ENCODE data around the gene CAPN10.

Gene CAPN10

GRCh38 chr2:240589850-240590525 is 3.5 kb downstream of the CAPN10 start:
- DNase-seq (no peak), ATAC-seq (no peak)

- DNase-seq: no peak
- ATAC-seq: no peak
Measured at GRCh38 chr2:240590681-240591111, 4.2 kb downstream of the CAPN10 start.

GRCh38 chr2:240591226-240591625 is 4.7 kb downstream of the CAPN10 start:
- DNase-seq: no peak
- no peak for ATAC-seq

DNA sequence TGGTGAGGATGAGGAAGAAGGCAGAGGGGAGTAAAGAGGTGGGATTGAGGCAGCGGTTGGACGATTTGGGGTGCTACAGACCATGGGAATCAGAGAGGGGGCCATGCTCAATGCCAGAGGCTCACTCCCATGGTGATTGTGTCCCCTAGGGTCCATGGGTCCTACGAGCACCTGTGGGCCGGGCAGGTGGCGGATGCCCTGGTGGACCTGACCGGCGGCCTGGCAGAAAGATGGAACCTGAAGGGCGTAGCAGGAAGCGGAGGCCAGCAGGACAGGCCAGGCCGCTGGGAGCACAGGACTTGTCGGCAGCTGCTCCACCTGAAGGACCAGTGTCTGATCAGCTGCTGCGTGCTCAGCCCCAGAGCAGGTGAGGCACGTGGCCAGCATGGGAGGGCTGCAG is 5.2 kb downstream of the CAPN10 start:
- DNase-seq (no peak), ATAC-seq (no peak)

DNA sequence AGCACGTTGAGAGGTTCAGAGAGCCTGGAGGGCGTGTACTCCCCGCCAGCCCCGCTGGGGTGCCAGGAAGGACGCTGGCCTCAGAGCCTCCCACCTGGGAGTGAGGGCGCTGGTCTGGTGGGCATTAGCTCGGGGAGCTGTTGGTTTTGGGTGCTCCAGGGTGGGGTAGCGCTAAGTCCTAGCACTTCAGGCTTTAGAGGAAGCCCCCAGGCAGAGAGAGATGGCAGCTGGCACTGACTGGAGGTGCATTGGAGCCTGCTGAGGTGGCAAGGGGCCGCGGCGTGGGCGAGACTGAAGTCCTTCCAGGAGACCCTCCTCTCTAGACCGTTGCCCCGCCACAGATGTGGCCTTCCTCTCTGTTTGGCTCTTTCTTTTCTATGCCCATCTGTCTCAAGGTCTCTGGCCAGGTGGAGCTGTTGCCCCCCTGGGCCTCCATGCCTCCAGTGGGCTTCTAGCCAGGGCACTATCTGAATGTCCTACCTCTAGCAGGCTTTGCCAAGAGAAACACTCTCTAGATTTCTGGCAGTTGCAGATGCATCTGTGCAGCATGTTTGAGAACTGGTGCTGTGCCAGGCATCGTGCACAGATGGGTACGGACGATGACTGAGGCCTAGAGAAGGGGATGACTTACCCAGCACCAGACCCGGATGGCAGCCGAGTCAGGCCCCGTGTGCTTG is 6.6 kb downstream of the CAPN10 start:
- ATAC-seq (no peak), DNase-seq (no peak)

DNA sequence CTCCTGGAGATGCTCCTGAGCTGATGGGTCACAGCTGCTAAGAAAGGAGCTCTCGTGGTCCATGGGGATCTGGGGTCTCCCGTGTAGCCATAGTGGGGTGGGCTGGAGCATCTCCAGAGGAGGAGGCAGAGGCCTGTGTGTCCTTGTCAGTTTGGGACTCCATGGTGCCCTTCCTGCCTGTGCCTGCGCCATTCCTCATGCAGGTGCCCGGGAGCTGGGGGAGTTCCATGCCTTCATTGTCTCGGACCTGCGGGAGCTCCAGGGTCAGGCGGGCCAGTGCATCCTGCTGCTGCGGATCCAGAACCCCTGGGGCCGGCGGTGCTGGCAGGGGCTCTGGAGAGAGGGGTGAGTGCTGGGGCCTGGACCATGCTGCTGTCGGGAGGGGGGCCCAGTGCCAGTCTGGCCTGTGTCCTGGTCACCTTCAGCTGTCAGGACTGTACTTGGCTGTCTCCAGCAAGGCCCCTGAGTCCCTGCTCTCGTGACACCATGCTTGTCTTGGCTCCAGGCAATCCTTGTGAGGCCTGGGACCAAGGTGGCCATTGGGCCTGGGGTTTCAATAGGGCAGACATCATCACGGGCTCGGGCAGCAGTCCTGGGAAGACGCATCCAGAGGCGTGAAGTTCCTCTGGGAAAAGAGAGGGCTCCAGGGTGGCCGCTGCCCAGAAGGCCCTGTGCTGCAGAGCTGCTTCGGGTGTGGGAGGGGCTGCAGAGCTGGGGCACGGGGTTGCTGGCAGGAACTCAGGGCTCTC is 7.3 kb downstream of the CAPN10 start:
- ATAC-seq: no peak
- no peak for DNase-seq

DNA sequence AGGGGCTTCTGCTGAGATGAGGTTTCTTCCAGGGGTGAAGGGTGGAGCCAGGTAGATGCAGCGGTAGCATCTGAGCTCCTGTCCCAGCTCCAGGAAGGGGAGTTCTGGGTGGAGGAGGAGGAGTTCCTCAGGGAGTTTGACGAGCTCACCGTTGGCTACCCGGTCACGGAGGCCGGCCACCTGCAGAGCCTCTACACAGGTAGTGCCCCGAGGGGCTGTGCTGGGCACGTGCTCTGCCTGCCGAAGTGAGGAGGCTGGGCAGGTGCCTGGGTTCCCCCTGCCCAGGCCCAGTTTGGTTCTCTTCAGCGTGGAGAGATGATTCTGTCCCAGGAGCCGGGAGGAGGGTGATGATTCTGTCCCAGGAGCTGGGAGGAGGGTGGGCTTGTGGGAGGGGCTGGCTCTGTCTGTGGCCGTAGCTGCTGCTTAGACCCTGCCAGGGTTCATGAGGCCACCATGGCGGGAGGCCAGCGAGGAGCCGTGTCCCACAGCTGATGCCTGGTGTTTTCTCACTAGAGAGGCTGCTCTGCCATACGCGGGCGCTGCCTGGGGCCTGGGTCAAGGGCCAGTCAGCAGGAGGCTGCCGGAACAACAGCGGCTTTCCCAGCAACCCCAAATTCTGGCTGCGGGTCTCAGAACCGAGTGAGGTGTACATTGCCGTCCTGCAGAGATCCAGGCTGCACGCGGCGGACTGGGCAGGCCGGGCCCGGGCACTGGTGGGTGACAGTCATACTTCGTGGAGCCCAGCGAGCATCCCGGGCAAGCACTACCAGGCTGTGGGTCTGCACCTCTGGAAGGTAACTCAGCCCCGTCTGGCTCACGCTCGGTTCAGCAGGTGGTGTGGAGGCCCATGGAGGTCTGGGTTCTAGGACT is 8.2 kb downstream of the CAPN10 start:
- no peak for ATAC-seq
- no peak for DNase-seq

- DNase-seq (peak; percentile 51), ATAC-seq (no peak)
Measured at GRCh38 chr2:240595381-240596079, 9.0 kb downstream of the CAPN10 start.

GRCh38 chr2:240596080-240596460 is 9.5 kb downstream of the CAPN10 start:
- no peak for ATAC-seq

DNA sequence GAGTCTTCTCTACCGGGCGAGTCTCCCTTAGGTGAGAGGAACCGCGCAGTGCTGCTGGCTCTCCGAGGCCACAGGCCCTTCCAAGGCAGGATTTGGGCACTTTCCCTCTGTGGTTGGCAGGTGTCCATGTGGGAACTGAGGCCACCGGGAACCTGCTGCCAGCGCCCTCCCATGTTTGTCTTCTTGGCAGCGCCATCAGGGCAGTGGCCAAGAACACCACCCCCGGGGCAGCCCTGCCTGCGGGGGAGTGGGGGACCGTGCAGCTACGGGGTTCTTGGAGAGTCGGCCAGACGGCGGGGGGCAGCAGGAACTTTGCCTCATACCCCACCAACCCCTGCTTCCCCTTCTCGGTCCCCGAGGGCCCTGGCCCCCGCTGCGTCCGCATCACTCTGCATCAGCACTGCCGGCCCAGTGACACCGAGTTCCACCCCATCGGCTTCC is 10.0 kb downstream of the CAPN10 start:
- DNase-seq: no peak

More at GRCh38 chr2:240596080-240596460, 9.5 kb downstream of the CAPN10 start:
- DNase-seq: no peak

DNA sequence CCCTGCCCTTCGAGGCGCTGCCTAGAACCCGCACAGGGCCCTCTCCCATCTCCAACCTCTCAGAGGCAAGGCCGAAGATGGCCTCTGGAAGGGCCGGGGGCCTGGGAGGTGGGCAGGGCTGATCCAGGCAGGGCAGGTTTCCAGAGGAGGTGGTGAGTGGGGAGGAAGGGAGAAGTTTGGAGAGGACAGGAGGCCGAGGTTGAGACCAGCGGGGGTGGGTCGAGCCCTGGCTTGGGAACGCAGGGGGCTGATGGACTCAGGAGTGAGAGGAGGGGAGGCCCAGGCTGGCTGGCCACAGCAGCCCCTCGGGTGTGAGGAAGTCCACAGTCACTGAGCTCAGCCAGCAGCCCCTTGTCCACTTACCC is 10.5 kb downstream of the CAPN10 start:
- ATAC-seq: no peak
- DNase-seq: no peak

More for the DNA sequence above, 10.0 kb downstream of the CAPN10 start:
- ATAC-seq: no peak

DNA sequence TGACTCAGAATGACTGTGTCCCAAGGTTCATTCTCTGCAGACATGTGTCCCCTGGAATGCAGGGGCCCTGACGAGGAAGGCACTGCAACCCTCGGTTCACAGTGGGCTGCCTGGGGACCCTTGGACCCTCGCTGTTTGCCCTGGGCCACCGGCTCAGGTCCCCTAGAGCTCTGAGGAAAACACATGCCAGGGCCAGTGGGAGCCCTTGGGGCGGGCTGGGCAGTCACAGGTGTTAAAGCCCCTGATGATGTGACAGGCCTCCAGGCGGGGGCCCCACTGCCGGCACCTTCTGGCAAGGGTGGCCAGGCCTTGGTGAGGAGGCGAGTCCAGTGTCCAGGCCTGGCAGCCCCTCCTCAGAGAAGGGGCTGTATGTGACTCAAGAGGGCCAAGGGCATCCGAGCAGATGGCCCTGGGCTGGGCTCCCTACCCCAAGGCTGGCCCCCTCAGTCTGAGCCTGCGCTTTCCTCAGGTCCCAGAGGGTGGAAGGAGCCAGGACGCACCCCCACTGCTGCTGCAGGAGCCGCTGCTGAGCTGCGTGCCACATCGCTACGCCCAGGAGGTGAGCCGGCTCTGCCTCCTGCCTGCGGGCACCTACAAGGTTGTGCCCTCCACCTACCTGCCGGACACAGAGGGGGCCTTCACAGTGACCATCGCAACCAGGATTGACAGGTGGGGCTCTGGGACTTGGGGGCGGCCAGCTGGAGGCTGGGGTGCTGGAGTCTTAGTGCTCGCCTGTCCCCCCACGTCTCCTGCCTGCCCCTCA is 11.1 kb downstream of the CAPN10 start:
- ATAC-seq (no peak), DNase-seq (no peak)

DNA sequence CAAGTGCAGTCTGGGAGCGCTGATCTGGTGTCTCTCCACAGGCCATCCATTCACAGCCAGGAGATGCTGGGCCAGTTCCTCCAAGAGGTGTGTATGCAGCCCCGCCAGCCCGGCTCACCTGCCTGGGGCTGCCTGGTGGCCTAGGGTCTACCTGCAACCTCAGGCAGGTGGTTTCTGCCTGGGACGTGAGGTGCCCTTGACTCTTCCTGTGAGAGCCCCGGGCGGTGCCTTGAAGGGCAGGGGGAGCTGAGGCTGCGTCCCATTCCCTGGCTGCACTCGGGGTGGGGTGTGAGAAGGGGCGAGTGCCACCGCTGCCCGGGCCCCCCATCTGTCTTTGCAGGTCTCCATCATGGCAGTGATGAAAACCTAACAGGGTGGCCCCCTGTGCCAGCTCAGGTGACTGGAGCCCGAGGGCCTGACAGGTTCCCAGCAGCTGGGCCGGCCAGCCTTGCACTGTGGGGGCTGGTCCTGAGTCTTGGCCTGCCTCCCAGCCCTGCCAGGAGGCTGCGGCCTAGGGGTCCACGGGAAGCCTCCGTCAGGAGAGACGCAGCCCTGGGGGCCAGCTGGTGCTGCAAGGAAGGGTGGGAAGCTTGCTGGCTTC is 11.9 kb downstream of the CAPN10 start:
- ATAC-seq (no peak), DNase-seq (no peak)

GRCh38 chr2:240599141-240599583 is 12.6 kb downstream of the CAPN10 start:
- DNase-seq (no peak), ATAC-seq (no peak)

GRCh38 chr2:240600451-240600961 is 14.0 kb downstream of the CAPN10 start:
- ATAC-seq (no peak), DNase-seq (no peak)

GRCh38 chr2:240601061-240601830 is 14.7 kb downstream of the CAPN10 start:
- ATAC-seq: no peak
- DNase-seq: no peak

GRCh38 chr2:240601831-240602160 is 15.3 kb downstream of the CAPN10 start:
- ATAC-seq (no peak), DNase-seq (no peak)

DNA sequence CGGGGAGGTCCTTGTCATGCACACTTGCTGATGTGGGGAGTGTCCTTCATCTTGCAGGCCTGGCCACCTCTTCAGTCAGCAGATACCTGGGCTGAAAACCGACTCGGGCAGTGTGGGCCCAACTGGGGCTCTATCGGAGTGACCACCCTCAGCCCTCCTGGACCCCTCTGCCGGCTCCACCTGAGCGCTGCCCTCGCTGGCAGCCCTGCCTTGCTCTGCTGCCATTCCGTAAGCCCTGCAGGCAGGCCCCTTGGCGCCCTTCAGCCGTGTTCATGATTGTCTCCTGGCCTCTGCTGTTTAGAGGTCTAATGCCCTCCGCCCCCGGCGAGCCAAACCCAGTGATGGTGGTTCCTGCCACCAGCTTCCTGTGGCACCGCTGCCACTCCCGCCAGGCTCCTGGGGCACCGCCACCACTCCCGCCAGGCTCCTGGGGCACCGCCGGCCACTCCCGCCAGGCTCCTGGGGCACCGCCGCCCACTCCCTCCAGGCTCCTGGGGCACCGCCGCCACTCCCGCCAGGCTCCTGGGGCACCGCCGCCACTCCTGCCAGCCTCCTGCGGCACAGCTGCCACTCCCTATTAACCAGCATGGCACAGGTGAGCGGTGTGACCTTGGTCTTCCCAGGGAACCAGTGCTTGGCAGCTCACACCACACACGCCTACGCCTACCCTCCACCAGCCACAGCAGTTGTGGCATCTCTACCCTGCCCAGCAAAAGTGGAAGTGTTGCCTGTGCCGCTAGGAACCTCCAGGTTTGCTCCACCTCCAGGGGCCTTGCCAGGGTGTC is 15.9 kb downstream of the CAPN10 start:
- no peak for ATAC-seq
- DNase-seq: no peak
